Right lobe of liver (tissue), 6 donors: ENCODE data around the gene FAXDC2. TPM values are rescaled to one million over a fixed set of nuclear protein-coding genes. Genes with fewer than 3 reads are reported as not detected.

Experiments used
- ATAC-seq, 4 donors: fragments of 200-7000 bp; cut with Tn5 transposase; one replicate each; pipeline ENCODE4 v1.9.1; 2020; ENCODE audit warnings: mild to moderate bottlenecking in 4 of 4, moderate library complexity in 4 of 4
- DNase-seq, 3 donors: peaks; one replicate each; pipeline ENCODE4 v3.0.0-alpha.2; 2020
- H3K27ac ChIP-seq, 3 donors: fragments of 200-600 bp; one replicate each; pipeline ENCODE4 v1.8.0; 2022
- H3K27me3 ChIP-seq, 2 donors: fragments of 200-600 bp; one replicate each; pipeline ENCODE4 v1.8.0; 2022
- H3K36me3 ChIP-seq, 4 donors: fragments of 200-600 bp; sonication (generic) in 1 of 4; one replicate each; pipeline versions ENCODE4 v1.5.1 to v1.8.0; 2017 to 2022; ENCODE audit warnings: control low read depth in 1 of 4
- H3K4me1 ChIP-seq, 4 donors: fragments of 200-600 bp; sonication (generic) in 1 of 4; one replicate each; pipeline versions ENCODE4 v1.5.1 to v1.8.0; 2017 to 2022; ENCODE audit warnings: control low read depth in 1 of 4
- H3K4me3 ChIP-seq, 3 donors: fragments of 200-600 bp; one replicate each; pipeline ENCODE4 v1.8.0; 2022
- H3K9me3 ChIP-seq, 4 donors: fragments of 200-600 bp; sonication (generic) in 1 of 4; one replicate each; pipeline versions ENCODE4 v1.5.1 to v1.8.0; 2017 to 2022; ENCODE audit warnings: control low read depth in 1 of 4
- POLR2A ChIP-seq: fragments of 450-650 bp; IDR thresholded peaks from one replicate; pipeline ENCODE4 v1.6.1; 2017; ENCODE audit warnings: antibody characterized with exemption, mild to moderate bottlenecking
- WGBS: methylation state at CpG from one replicate; pipeline ENCODE4 v1.1.6; 2018; ENCODE audit warnings: low coverage, low lambda C conversion rate; ENCODE audit not compliant: insufficient coverage; ENCODE audit errors: missing lambda C conversion rate; 5-methylcytosine and 5-hydroxymethylcytosine counted together
- intact Hi-C, 2 donors: fragments of 100-400 bp; cut with DNase I; formaldehyde crosslinking; loops; one replicate each; pipeline versions ENCODE4 v1.11.2 to v1.14.1; 2022
- total RNA-seq, 6 experiments: library from RNA; depleted of rRNA in 2 of 6; stranded (reverse); fragments of >200 nt in 2 of 6; fragmentation: NEBNext Ultra II Directional in 3 of 6; extraction: Animal tissue kit (Norgen Biotek cat#: 25700) in 3 of 6; gene quantifications; one replicate each; pipeline versions ENCODE4 v1.1.0 to v1.2.4, GENCODE V29; 2016 to 2023
- TF ChIP-seq, protein P1 (sequence below), 4 donors: fragments of 200-600 bp in 3 of 4; fragments of 450-650 bp in 1 of 4; IDR thresholded peaks; one replicate each; pipeline versions ENCODE4 v1.5.1 to v1.8.0; 2016 to 2022; ENCODE audit warnings: antibody characterized with exemption in 4 of 4, mild to moderate bottlenecking in 2 of 4
- donor health status: DM: no; HTN: yes; CAD: no.
- donor health status: DM: no; HTN: no; CAD: no.
- donor health status: DM: no; HTN: no; CAD: no.
- donor health status: DM: no; HTN: yes; CAD: no.
- donor health status: DM: no; HTN: yes; CAD: no.

The FAXDC2 gene
- total RNA-seq, 6 experiments from 2014 or later, result 27.3 to 98.1 (median 53.2) TPM

DNA sequence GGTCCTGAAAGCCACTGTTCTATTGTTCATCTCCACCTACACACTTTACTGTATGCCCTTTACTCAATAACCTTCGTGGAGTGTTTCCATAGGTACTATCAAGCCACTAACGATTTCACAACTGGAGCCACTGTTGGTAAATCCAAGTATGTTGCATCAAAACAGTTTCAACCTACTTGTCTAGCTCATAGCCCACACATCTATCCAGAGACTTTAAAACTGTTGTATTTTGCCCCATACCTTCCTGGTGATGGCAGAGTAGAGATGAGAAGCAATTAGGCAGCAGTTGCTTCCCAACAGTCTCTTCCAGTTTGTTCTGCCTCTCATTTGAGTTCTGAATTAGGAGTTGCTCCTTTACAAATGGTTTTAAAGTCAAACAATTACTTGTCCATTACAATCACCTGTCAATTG lies 607 bp downstream of the FAXDC2 start:
- TF ChIP-seq POLR2A, result no peak
- DNase-seq (no peak), ATAC-seq (peak; percentile 56 to 74 (median 70))
- Histone ChIP-seq H3K27ac (peak overlapping the region; percentile 75 to 81 (median 77)), H3K27me3 (no peaks in the 10 kb centered on the region), H3K9me3 (no peaks in the 10 kb centered on the region), H3K4me3 (peak overlapping the region; percentile 39 to 57 (median 51)), H3K36me3 (no peaks in the 10 kb centered on the region), H3K4me1 (peaks cover 0 to 12% (median 4%) of the 10 kb centered on the region in 4 donors)
- intact Hi-C loops, result loop anchor here in 1 of 2 donors (10.0 kb wide), 1 partner anchor 85 kb away; the partner anchor contains the start of gene GEMIN5
- WGBS, result 0% methylated on average over 2 of the region's 2 CpGs

DNA sequence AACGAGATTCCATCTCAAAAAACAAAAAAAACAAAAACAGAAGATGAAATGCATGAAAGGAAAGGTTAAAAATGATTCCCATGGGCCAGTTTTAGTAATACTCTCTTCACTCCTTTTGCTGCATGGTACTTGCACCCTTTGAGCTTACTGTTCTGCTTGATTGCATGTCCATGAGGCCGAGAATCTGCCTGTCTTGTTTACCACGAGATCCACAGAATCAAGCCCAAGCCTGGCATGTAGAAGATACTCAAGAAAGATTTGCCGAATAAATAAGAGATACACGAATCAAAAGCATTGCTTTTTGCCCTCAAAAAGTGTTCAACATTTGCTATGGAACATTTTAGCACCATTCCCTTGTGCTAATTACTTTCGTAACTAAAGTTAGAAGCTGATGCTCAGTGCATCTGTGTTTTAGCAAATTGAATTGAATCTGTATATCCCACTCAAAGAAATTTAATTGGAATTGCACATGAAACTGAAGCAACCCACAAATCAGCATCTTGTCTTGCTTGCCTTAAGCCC lies 1.1 kb downstream of the FAXDC2 start:
- no peaks in the 10 kb centered on the region for H3K36me3 ChIP-seq
- H3K27ac ChIP-seq, result peak overlapping the region in 1 of 3 donors; percentile 77
- H3K9me3 ChIP-seq, result no peaks in the 10 kb centered on the region
- ATAC-seq (no peak), DNase-seq (no peak)
- H3K4me3 ChIP-seq, result peak overlapping the region in 2 of 3 donors; percentile 51 to 57
- 63% methylated on average over 6 of the region's 6 CpGs for WGBS
- TF ChIP-seq, protein P1, sequence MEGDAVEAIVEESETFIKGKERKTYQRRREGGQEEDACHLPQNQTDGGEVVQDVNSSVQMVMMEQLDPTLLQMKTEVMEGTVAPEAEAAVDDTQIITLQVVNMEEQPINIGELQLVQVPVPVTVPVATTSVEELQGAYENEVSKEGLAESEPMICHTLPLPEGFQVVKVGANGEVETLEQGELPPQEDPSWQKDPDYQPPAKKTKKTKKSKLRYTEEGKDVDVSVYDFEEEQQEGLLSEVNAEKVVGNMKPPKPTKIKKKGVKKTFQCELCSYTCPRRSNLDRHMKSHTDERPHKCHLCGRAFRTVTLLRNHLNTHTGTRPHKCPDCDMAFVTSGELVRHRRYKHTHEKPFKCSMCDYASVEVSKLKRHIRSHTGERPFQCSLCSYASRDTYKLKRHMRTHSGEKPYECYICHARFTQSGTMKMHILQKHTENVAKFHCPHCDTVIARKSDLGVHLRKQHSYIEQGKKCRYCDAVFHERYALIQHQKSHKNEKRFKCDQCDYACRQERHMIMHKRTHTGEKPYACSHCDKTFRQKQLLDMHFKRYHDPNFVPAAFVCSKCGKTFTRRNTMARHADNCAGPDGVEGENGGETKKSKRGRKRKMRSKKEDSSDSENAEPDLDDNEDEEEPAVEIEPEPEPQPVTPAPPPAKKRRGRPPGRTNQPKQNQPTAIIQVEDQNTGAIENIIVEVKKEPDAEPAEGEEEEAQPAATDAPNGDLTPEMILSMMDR (IDR thresholded peaks at IDR 0.05), result no peak
- no peak for TF ChIP-seq POLR2A
- H3K4me1 ChIP-seq, result peaks cover 0 to 12% (median 4%) of the 10 kb centered on the region in 4 donors
- H3K27me3 ChIP-seq, result no peaks in the 10 kb centered on the region
- intact Hi-C loops, result no loop called here

DNA sequence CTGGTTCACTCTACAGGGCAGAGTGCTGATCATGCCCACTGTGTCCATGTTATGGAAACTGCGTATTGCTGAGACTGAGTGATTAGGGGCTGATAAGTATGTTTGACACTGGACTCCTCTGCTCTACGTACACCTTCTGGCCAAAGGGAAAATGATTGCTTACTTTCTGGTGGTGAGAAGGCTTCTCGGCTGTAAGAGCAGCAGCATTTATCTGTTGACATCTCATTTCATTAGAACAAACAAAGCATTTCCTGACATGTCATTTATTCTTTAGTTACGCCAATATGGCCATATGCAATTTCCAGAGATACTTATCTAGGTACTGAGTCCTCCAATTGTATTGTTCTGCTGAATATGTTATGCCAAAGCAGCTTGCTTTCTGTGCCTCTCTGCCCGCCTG lies 5.6 kb downstream of the FAXDC2 start:
- intact Hi-C loops, result no loop called here
- no peak overlapping the region for H3K27ac ChIP-seq
- DNase-seq, result no peak
- H3K4me3 ChIP-seq, result no peak overlapping the region
- H3K9me3 ChIP-seq, result no peaks in the 10 kb centered on the region
- no peaks in the 10 kb centered on the region for H3K36me3 ChIP-seq
- ATAC-seq, result peak in 3 of 4 donors; percentile 19 to 36 (median 24)
- 76% methylated on average over 3 of the region's 5 CpGs for WGBS
- H3K4me1 ChIP-seq, result peaks cover 0 to 27% (median 5%) of the 10 kb centered on the region in 4 donors
- H3K27me3 ChIP-seq, result no peaks in the 10 kb centered on the region
- TF ChIP-seq POLR2A, result no peak
- TF ChIP-seq, protein P1 (IDR thresholded peaks at IDR 0.05), result no peak

DNA sequence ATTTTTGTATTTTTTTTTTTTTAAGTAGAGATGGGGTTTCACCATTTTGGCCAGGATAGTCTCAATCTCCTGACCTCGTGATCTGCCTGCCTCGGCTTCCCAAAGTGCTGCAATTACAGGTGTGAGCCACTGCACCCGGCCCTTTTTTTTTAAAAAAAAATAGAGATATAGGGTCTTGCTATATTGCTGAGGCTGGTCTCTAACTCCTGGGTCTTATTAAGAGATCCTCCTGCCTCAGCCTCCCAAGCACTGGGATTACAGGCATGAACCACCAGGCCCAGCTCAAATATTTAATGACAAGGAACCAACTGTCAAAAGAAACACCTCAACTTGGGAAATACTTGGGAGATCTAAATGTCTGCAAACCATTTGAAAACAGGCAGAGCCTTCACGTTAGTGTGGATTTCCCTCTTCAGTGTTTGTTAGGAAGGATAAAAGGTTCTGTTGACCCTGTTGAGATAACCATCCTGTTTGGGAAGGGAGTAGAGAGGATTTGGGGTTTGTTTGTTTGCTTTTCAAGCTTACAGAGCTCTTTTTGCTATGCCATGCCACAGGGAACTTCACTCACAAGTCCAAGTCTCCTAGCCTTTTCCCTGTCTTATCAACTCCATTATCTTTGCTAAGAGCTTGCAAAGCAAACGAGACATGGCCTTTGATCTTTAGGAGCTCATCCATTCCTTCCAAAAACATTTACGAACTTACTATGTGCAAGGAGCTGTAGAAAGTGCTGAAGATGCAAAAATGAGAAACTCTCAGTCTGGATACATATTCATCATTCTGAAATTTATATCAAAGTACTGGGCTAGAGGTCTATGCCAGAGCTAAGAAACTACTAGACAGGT lies 7.5 kb downstream of the FAXDC2 start:
- Histone ChIP-seq H3K4me1 (peaks cover 0 to 21% (median 7%) of the 10 kb centered on the region in 4 donors), H3K36me3 (no peaks in the 10 kb centered on the region), H3K4me3 (no peak overlapping the region), H3K9me3 (no peaks in the 10 kb centered on the region), H3K27me3 (no peaks in the 10 kb centered on the region), H3K27ac (peak overlapping the region in 1 of 3 donors; percentile 14)
- ATAC-seq, result peak; percentile 52 to 73 (median 56)
- TF ChIP-seq POLR2A, result no peak
- TF ChIP-seq, protein P1 (IDR thresholded peaks at IDR 0.05), result no peak
- DNase-seq, result no peak
- WGBS, result 58% methylated on average over 6 of the region's 6 CpGs
- intact Hi-C loops, result no loop called here

DNA sequence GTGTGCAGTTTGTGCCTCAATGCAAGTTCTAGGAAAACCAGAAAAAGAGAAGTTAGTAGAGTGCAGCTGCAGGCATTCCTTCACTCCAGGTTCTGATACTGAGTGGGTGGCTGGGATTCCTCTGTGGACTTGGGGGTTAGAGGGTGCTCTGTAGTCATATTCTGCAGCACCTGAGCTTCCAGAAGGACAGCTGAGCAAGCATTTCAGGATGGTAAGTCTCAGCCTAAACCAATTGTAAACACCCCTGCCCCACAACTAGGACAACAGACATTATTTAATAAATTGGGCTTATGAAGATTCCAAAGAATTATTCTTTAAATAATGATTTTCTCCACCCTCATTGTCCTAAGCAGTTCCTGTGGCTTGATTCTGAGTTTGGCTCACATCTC lies 9.1 kb downstream of the FAXDC2 start:
- Histone ChIP-seq H3K27me3 (no peaks in the 10 kb centered on the region), H3K4me1 (peaks cover 0 to 38% (median 9%) of the 10 kb centered on the region in 4 donors), H3K36me3 (no peaks in the 10 kb centered on the region), H3K4me3 (no peak overlapping the region), H3K27ac (no peak overlapping the region), H3K9me3 (no peaks in the 10 kb centered on the region)
- intact Hi-C loops, result no loop called here
- ATAC-seq, result no peak
- no peak for DNase-seq
- no peak for TF ChIP-seq POLR2A
- TF ChIP-seq, protein P1 (IDR thresholded peaks at IDR 0.05), result no peak
